ENCODE data around the gene SATB1.

The SATB1 gene

DNA sequence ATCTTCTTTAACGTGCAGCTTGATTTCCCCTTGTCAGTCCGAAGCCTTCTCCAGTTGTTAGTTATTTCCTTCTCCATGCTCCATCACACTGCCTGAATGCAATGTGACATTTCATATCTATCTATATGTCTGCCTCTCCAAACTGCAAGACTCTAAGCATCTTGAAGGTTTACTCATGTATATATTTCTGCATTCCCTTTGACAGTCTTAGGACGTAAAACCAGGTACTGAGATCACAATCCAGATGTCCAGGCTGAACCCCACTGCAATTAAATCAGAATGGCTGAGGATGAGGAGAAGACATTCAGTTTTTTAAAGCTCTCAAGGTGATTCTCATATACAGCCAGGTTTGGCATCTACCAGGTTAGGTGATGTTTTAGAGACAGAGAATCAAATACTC, 6.1 kb upstream of the SATB1 start:
- DNase-seq (ENCODE audit: low read depth in 1 of 2, low spot score in 1 of 2), result no peak
- Histone ChIP-seq H3K4me3 (replicated peaks; ENCODE audit: insufficient read depth, low read length) (no peak overlapping the region), H3K27ac (replicated peaks) (no peak overlapping the region), H3K27me3 (ENCODE audit: insufficient read depth, poor library complexity, severe bottlenecking) (no peaks in the 10 kb centered on the region)
- TF ChIP-seq, protein P1, sequence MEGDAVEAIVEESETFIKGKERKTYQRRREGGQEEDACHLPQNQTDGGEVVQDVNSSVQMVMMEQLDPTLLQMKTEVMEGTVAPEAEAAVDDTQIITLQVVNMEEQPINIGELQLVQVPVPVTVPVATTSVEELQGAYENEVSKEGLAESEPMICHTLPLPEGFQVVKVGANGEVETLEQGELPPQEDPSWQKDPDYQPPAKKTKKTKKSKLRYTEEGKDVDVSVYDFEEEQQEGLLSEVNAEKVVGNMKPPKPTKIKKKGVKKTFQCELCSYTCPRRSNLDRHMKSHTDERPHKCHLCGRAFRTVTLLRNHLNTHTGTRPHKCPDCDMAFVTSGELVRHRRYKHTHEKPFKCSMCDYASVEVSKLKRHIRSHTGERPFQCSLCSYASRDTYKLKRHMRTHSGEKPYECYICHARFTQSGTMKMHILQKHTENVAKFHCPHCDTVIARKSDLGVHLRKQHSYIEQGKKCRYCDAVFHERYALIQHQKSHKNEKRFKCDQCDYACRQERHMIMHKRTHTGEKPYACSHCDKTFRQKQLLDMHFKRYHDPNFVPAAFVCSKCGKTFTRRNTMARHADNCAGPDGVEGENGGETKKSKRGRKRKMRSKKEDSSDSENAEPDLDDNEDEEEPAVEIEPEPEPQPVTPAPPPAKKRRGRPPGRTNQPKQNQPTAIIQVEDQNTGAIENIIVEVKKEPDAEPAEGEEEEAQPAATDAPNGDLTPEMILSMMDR (IDR thresholded peaks at IDR 0.05; ENCODE audit: insufficient read depth, low read length), result no peak
- TF ChIP-seq GABPA (IDR thresholded peaks at IDR 0.05; ENCODE audit: low read depth), result no peak
- TF ChIP-seq, protein P2, sequence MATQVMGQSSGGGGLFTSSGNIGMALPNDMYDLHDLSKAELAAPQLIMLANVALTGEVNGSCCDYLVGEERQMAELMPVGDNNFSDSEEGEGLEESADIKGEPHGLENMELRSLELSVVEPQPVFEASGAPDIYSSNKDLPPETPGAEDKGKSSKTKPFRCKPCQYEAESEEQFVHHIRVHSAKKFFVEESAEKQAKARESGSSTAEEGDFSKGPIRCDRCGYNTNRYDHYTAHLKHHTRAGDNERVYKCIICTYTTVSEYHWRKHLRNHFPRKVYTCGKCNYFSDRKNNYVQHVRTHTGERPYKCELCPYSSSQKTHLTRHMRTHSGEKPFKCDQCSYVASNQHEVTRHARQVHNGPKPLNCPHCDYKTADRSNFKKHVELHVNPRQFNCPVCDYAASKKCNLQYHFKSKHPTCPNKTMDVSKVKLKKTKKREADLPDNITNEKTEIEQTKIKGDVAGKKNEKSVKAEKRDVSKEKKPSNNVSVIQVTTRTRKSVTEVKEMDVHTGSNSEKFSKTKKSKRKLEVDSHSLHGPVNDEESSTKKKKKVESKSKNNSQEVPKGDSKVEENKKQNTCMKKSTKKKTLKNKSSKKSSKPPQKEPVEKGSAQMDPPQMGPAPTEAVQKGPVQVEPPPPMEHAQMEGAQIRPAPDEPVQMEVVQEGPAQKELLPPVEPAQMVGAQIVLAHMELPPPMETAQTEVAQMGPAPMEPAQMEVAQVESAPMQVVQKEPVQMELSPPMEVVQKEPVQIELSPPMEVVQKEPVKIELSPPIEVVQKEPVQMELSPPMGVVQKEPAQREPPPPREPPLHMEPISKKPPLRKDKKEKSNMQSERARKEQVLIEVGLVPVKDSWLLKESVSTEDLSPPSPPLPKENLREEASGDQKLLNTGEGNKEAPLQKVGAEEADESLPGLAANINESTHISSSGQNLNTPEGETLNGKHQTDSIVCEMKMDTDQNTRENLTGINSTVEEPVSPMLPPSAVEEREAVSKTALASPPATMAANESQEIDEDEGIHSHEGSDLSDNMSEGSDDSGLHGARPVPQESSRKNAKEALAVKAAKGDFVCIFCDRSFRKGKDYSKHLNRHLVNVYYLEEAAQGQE (IDR thresholded peaks at IDR 0.05; ENCODE audit: insufficient replicate concordance, low read depth), result no peak
- no peak for TF ChIP-seq SPI1 (IDR thresholded peaks at IDR 0.05; ENCODE audit: borderline replicate concordance, low read depth)
- no peak for TF ChIP-seq POLR2AphosphoS5 (IDR thresholded peaks at IDR 0.05; ENCODE audit: low read depth)

DNA sequence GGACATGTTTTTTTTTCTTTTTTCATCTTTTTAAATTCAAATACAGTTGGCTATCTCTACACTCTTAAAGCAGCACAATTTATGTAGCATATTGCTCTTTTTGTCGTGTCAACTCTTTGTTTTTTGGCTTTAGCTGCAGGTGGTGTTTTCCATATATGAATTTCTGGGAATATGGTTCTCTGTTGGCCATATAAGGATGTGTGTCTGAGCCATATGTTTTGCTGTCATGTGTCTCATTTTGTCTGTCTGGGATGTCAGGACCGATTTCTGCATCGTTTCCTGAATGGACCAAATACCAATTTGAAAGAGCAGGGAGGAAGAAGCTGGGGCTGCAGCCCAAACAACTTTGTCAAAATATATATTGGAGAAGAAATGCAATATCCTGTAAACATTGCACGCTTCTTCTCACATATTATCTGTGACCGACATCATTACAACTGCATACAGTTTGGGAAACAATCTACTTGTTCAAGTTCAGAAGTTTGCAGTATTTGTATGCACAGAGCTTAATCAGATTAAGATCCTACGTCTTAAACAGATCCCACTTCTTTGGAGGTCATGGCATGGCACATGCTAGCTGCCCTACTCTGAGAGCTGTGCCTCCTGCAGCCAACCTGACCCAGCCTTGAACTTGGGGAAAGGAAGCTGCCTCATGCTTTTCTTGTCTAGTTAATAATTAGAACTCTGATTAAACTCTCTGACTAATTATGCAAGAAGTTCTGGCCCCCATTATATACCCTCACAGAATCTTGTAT, 4.0 kb upstream of the SATB1 start:
- Histone ChIP-seq H3K27me3 (ENCODE audit: insufficient read depth, poor library complexity, severe bottlenecking) (no peaks in the 10 kb centered on the region), H3K4me3 (replicated peaks; ENCODE audit: insufficient read depth, low read length) (no peak overlapping the region), H3K27ac (replicated peaks) (no peak overlapping the region)
- TF ChIP-seq, protein P2 (IDR thresholded peaks at IDR 0.05; ENCODE audit: insufficient replicate concordance, low read depth), result no peak
- TF ChIP-seq POLR2AphosphoS5 (IDR thresholded peaks at IDR 0.05; ENCODE audit: low read depth) (no peak), SPI1 (IDR thresholded peaks at IDR 0.05; ENCODE audit: borderline replicate concordance, low read depth) (no peak), GABPA (IDR thresholded peaks at IDR 0.05; ENCODE audit: low read depth) (no peak)
- TF ChIP-seq, protein P1 (IDR thresholded peaks at IDR 0.05; ENCODE audit: insufficient read depth, low read length), result no peak
- no peak for DNase-seq (ENCODE audit: low read depth in 1 of 2, low spot score in 1 of 2)

DNA sequence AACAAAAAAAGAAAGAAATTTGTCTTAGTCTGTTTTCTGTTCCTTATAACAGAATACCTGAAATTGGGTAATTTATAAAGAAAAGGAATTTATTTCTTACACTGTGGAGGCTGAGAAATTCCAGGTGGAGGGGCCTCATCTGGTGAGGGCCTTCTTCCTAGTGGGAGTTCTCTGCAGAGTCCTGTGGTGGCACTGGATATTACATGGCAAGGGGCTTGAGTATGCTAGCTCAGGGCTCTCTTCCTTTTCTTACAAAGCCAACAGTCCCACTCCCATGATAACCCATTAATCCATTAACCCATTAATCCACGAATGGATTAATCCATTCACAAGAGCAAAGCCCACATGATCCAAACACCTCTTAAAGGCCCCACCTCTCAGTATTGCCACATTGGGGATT, 2.9 kb upstream of the SATB1 start:
- H3K4me3 ChIP-seq (replicated peaks; ENCODE audit: insufficient read depth, low read length), result no peak overlapping the region
- DNase-seq (ENCODE audit: low read depth in 1 of 2, low spot score in 1 of 2), result no peak
- TF ChIP-seq, protein P1 (IDR thresholded peaks at IDR 0.05; ENCODE audit: insufficient read depth, low read length), result no peak
- TF ChIP-seq GABPA (IDR thresholded peaks at IDR 0.05; ENCODE audit: low read depth) (no peak), POLR2AphosphoS5 (IDR thresholded peaks at IDR 0.05; ENCODE audit: low read depth) (no peak), SPI1 (IDR thresholded peaks at IDR 0.05; ENCODE audit: borderline replicate concordance, low read depth) (no peak)
- TF ChIP-seq, protein P2 (IDR thresholded peaks at IDR 0.05; ENCODE audit: insufficient replicate concordance, low read depth), result no peak
- no peak overlapping the region for H3K27ac ChIP-seq (replicated peaks)
- H3K27me3 ChIP-seq (ENCODE audit: insufficient read depth, poor library complexity, severe bottlenecking), result no peaks in the 10 kb centered on the region

All from HL-60 (cell line).